Measurements from ENCODE around the gene ANAPC2. TPM values are rescaled to one million over a fixed set of nuclear protein-coding genes. Genes with fewer than 3 reads are reported as not detected.
A peak's percentile ranks its signal among the peaks of the same experiment; 100 is the strongest.

The ANAPC2 gene
- total and polyA plus RNA-seq, 2 of the 4 experiments (the other 2 are of a cell fraction), result 9.3 to 29.5 TPM

DNA sequence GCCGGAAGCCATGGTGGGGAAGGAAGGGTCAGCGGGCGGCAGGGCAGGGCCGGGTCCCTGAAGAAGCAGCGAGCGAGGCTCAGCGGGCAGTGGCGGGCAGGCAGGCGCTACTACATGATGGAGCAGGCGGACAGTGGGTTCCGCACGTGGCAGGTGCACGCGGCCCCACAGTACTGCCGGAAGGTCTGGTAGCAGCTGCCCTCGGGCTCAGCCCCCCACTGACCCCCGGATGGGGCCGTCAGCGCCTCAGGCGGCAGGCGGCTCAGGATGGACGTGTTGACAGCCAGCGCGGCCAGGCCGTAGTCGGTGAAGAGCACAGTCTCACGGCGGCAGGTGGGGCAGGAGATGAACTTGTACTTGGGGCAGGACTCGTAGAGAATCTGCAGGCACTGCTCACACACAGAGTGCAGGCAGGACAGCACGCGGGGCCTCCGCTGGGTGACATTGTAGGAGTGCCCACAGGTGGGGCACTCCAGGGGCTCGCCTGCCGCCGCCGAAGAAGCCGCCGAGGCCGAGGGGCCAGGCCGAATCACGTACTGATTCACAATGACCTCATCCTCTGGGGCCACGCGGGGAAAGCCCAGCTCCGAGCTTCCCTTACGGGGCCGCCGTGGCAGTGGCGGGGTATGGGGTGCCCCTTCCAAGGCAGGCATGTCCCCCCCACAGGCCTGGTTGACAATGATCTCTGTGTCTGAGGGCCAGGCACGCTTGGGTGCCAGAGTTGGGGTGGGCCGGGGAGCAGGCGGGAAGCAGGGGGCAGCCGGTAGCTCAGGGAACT is 32.1 kb upstream of the ANAPC2 start (continued):
- TF ChIP-seq RFX5 (IDR thresholded peaks at IDR 0.05; ENCODE audit: low read depth, low read length), result no peak

DNA sequence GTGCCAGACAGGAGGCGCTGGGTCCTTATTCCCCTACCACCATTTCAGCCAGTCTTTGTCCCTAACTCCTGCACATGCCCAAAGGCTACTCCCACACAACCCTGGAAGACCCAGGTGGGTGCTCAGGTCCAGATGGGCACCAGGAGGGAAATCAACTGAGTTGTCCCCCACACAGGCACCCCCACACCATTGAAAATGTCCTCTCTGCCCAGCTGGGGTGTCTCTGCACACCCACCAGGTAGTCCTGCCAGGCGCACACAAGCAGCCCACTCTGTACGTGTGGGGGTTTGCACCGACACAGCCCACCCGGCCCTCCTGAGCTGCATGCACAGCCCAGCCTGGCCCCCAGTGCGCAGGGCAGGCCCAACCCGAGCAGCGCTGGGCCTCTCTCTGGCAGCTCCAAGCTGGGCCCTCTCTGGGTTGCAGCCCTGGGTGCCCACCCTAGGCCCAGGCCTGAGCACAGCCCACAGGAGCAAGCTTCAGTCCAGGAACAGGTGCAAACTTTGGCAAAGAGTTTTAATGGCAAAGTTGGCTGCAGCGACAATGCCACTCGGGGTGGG is 31.5 kb upstream of the ANAPC2 start:
- H3K56ac ChIP-seq (ENCODE audit: extremely low read depth, insufficient read depth, low read length), result no peak overlapping the region
- no peak overlapping the region for H2BK5ac ChIP-seq (ENCODE audit: low read depth, low read length, poor library complexity, severe bottlenecking)
- no peak overlapping the region for H3K4ac ChIP-seq (ENCODE audit: low read depth, low read length)
- H3K9ac ChIP-seq (ENCODE audit: low read depth, low read length), result no peak overlapping the region
- no peaks in the 10 kb centered on the region for H4K20me1 ChIP-seq (ENCODE audit: insufficient read depth, low read length)
- no peaks in the 10 kb centered on the region for H3K9me3 ChIP-seq (ENCODE audit: control insufficient read depth, insufficient read depth, low read length)
- H2AK5ac ChIP-seq (ENCODE audit: low read depth, low read length), result no peak overlapping the region
- no peak overlapping the region for H4K5ac ChIP-seq (ENCODE audit: low read depth, low read length)
- no peak overlapping the region for H2AFZ ChIP-seq (replicated peaks; ENCODE audit: low read length, poor library complexity)
- H3K23ac ChIP-seq (ENCODE audit: low read depth, low read length), result no peak overlapping the region
- POLR2A ChIA-PET (ENCODE audit: unreplicated experiment), result no interaction called here
- WGBS, 2 experiments (ENCODE audit: extremely low coverage in 2 of 2, insufficient read length in 1 of 2), result 91% methylated on average over 8 of the region's 10 CpGs; no CpG with 5 or more reads in 1 of the 2 experiments
- H2BK120ac ChIP-seq (ENCODE audit: low read depth, low read length), result no peak overlapping the region
- in situ Hi-C loops (cut with MboI; ENCODE audit: low sequenced_read_pairs) (no loop called here), dilution Hi-C loops (cut with HindIII; ENCODE audit: low sequenced_read_pairs, unreplicated experiment) (no loop called here), intact Hi-C loops (cut with micrococcal nuclease) (no loop called here)
- H3K4me3 ChIP-seq (ENCODE audit: insufficient read depth, low read depth, low read length), result no peak overlapping the region
- H3K36me3 ChIP-seq (ENCODE audit: control insufficient read depth, insufficient read depth, low read length), result peaks cover 14% of the 10 kb centered on the region
- no peak overlapping the region for H3K27ac ChIP-seq (ENCODE audit: insufficient read depth, low read length)
- no peak overlapping the region for H2BK15ac ChIP-seq (ENCODE audit: low read depth, low read length)
- H3K79me1 ChIP-seq (ENCODE audit: low read depth in 1 of 2, low read length in 2 of 2), result peaks cover 0 to 4% of the 10 kb centered on the region in 2 experiments; a peak in 1 of 4 replicates
- H2AK9ac ChIP-seq (replicated peaks; ENCODE audit: low read depth, low read length, poor library complexity), result peak overlapping the region; percentile 42
- H3K18ac ChIP-seq (ENCODE audit: low read depth, low read length), result no peak overlapping the region
- CTCF ChIA-PET, result no interaction called here
- no peak overlapping the region for H2BK20ac ChIP-seq (ENCODE audit: low read depth, low read length)
- ATAC-seq (ENCODE audit: low read depth) (no peak), DNase-seq (no peak)
- TF ChIP-seq CEBPB (IDR thresholded peaks at IDR 0.05; ENCODE audit: low read depth, low read length), result no peak
- no peak overlapping the region for H4K91ac ChIP-seq (ENCODE audit: insufficient read depth, low read depth, low read length)
- H3K14ac ChIP-seq (replicated peaks; ENCODE audit: low read depth, low read length), result no peak overlapping the region
- H3K4me1 ChIP-seq (ENCODE audit: control insufficient read depth, insufficient read depth, low read length), result peaks cover 17% of the 10 kb centered on the region
- H3K9me1 ChIP-seq (ENCODE audit: insufficient read depth, low read length), result peaks cover 3% of the 10 kb centered on the region; the same call in 1 of the 2 replicates
- no peaks in the 10 kb centered on the region for H3K27me3 ChIP-seq (ENCODE audit: control insufficient read depth, insufficient read depth, low read length)
- no peak overlapping the region for H4K8ac ChIP-seq (ENCODE audit: low read depth in 2 of 2, low read length in 2 of 2)
- BruUV-seq (replicated peaks), result no TSS peak
- no peak overlapping the region for H3K4me2 ChIP-seq (ENCODE audit: low read depth, low read length)
